K562 (cell line): ENCODE data around the gene CERS4. TPM values are rescaled to one million over a fixed set of nuclear protein-coding genes. Genes with fewer than 3 reads are reported as not detected.
A peak's percentile ranks its signal among the peaks of the same experiment; 100 is the strongest.

Source experiments
- ATAC-seq: fragments of 200-7000 bp; cut with Tn5 transposase; 3 replicates; pipeline ENCODE4 v1.9.1; 2020; ENCODE audit warnings: moderate library complexity
- BruUV-seq: library from RNA; stranded (reverse); fragments of 400-500 nt; replicated peaks from 2 replicates; lab custom pipeline; 2021; lab: Mats Ljungman, UMichigan
- CTCF ChIA-PET: fragments of 300-600 bp; formaldehyde crosslinking; extraction: SDS; loops from one replicate; lab custom pipeline; 2021; ENCODE audit warnings: low intra/inter-chr PET ratio; lab: Yijun Ruan, JAX
- POLR2A ChIA-PET: fragments of 300-600, 350-650 bp; sonication (Branson Sonifier 250); formaldehyde crosslinking; extraction: SDS; loops from one replicate; lab custom pipeline; 2021; ENCODE audit warnings: antibody characterized with exemption, inconsistent platforms; lab: Yijun Ruan, JAX
- DNase-seq, 4 experiments: peaks; one replicate each; pipeline versions ENCODE4 v3.0.0 to v3.0.0-alpha.2; 2011 to 2018; ENCODE audit warnings: low spot score in 3 of 4, mixed read lengths in 3 of 4; ENCODE audit errors: extremely low read depth in 1 of 4
- FAIRE-seq: peaks from 2 replicates; lab custom pipeline; 2011; peaks lifted over from hg19 to GRCh38; lab: Jason Lieb, UNC
- H2AFZ ChIP-seq: 2 replicates; pipeline ENCODE4 v1.6.0; 2011; ENCODE audit warnings: low read depth, low read length, control low read depth, inconsistent platforms
- H3K27ac ChIP-seq: fragments of 200-600 bp; 3 replicates; pipeline ENCODE4 v1.8.0; 2011; ENCODE audit warnings: low read depth, mild to moderate bottlenecking, control low read depth, inconsistent platforms, low read length, moderate library complexity, mixed read lengths; ENCODE audit errors: extremely low read depth
- H3K27me3 ChIP-seq, 2 experiments: fragments of 300-600 bp in 1 of 2; 2 replicates in 1 of 2; 3 replicates in 1 of 2; pipeline versions ENCODE4 v1.6.0 to v1.8.0; 2011; ENCODE audit warnings: inconsistent platforms in 2 of 2, low read length in 2 of 2, mild to moderate bottlenecking in 1 of 2, mixed read lengths in 1 of 2, moderate library complexity in 1 of 2; ENCODE audit not compliant: control insufficient read depth in 2 of 2, insufficient read depth in 2 of 2
- H3K36me3 ChIP-seq: fragments of 300-600 bp; 3 replicates; pipeline ENCODE4 v1.8.0; 2011; ENCODE audit warnings: mild to moderate bottlenecking, low read length, inconsistent platforms; ENCODE audit not compliant: control insufficient read depth, insufficient read depth
- H3K4me1 ChIP-seq, 2 experiments: fragments of 200-600 bp in 1 of 2; replicated peaks in 1 of 2; 2 replicates in 1 of 2; 3 replicates in 1 of 2; pipeline versions ENCODE4 v1.5.1 to v1.8.0; 2011; ENCODE audit warnings: inconsistent platforms in 2 of 2, low read length in 2 of 2, mild to moderate bottlenecking in 1 of 2, mixed read lengths in 1 of 2, moderate library complexity in 1 of 2; ENCODE audit not compliant: control insufficient read depth in 2 of 2, insufficient read depth in 2 of 2
- H3K4me2 ChIP-seq: 2 replicates; pipeline ENCODE4 v1.6.1; 2011; ENCODE audit warnings: low read length, control low read depth, inconsistent platforms, mixed read lengths; ENCODE audit not compliant: insufficient read depth
- H3K4me3 ChIP-seq: fragments of 200-600 bp; sonication (generic), shearing (Covaris generic); 2 replicates; pipeline ENCODE4 v1.5.1; 2016; ENCODE audit warnings: control low read depth, inconsistent platforms
- H3K79me2 ChIP-seq: fragments of 200-600 bp; 3 replicates; pipeline ENCODE4 v1.8.0; 2011; ENCODE audit warnings: low read length, inconsistent platforms; ENCODE audit not compliant: control insufficient read depth, insufficient read depth
- H3K9ac ChIP-seq, 2 experiments: 2 replicates each; pipeline versions ENCODE4 v1.6.0 to v1.6.1; 2011; ENCODE audit warnings: low read depth in 2 of 2, low read length in 2 of 2, control low read depth in 1 of 2, inconsistent platforms in 1 of 2, mild to moderate bottlenecking in 1 of 2, mixed read lengths in 1 of 2; ENCODE audit not compliant: insufficient read depth in 1 of 2
- H3K9me1 ChIP-seq: one replicate; pipeline ENCODE4 v1.6.0; 2011; ENCODE audit warnings: inconsistent platforms, mild to moderate bottlenecking, low read length, moderate library complexity; ENCODE audit not compliant: control insufficient read depth, insufficient read depth
- H3K9me3 ChIP-seq: replicated peaks from 2 replicates; pipeline ENCODE4 v1.5.1; 2011; ENCODE audit warnings: low read depth, low read length, inconsistent platforms; ENCODE audit not compliant: control insufficient read depth, insufficient read depth
- H4K20me1 ChIP-seq: replicated peaks from 2 replicates; pipeline ENCODE4 v1.6.1; 2011; ENCODE audit warnings: low read length, inconsistent platforms, mixed read lengths; ENCODE audit not compliant: control insufficient read depth, insufficient read depth
- ARID2 ChIP-seq: fragments of 450-650 bp; IDR thresholded peaks from 2 replicates; pipeline ENCODE4 v1.6.1; 2017; ENCODE audit warnings: antibody characterized with exemption, mild to moderate bottlenecking
- CSDE1 ChIP-seq, 2 experiments: fragments of 450-650 bp; IDR thresholded peaks; 2 replicates each; pipeline ENCODE4 v1.6.1; 2016; ENCODE audit warnings: mild to moderate bottlenecking in 1 of 2
- ESRRB ChIP-seq: fragments of 250-450 bp; sonication (Bioruptor Pico); IDR thresholded peaks from 2 replicates; pipeline ENCODE4 v1.5.0; 2020; ENCODE audit warnings: mild to moderate bottlenecking, moderate library complexity, borderline replicate concordance
- MTA3 ChIP-seq: fragments of 450-650 bp; formaldehyde crosslinking; IDR thresholded peaks from 2 replicates; pipeline ENCODE4 v1.6.1; 2017; ENCODE audit warnings: mild to moderate bottlenecking, borderline replicate concordance
- MYBL2 ChIP-seq, 2 experiments: fragments of 450-650 bp in 1 of 2; sonication (generic) in 1 of 2; formaldehyde crosslinking in 1 of 2; IDR thresholded peaks; 2 replicates each; pipeline versions ENCODE4 v1.6.1 to v1.8.1; 2017 to 2022; ENCODE audit warnings: borderline replicate concordance in 1 of 2, inconsistent platforms in 1 of 2, low read depth in 1 of 2, mild to moderate bottlenecking in 1 of 2, missing genetic modification reagents in 1 of 2, moderate library complexity in 1 of 2
- NEUROD1 ChIP-seq: fragments of 150-350 bp; IDR thresholded peaks from 2 replicates; pipeline ENCODE4 v1.6.1; 2014; ENCODE audit warnings: borderline replicate concordance, low read length, low read depth; ENCODE audit not compliant: partially characterized antibody
- NR4A1 ChIP-seq, 2 experiments: fragments of 250-450 bp in 1 of 2; fragments of 450-650 bp in 1 of 2; sonication (Bioruptor Pico) in 1 of 2; IDR thresholded peaks; 2 replicates each; pipeline versions ENCODE4 v1.4.0 to v1.6.1; 2016 to 2020; ENCODE audit warnings: mild to moderate bottlenecking in 2 of 2, missing compliant biosample characterization in 1 of 2, missing genetic modification characterization in 1 of 2, moderate library complexity in 1 of 2
- POLR2AphosphoS5 ChIP-seq: IDR thresholded peaks from 2 replicates; pipeline ENCODE4 v1.6.1; 2011; ENCODE audit warnings: mild to moderate bottlenecking, low read depth, low read length, moderate library complexity; ENCODE audit not compliant: control insufficient read depth, insufficient read depth
- POLR2G ChIP-seq: fragments of 200-400 bp; formaldehyde crosslinking; IDR thresholded peaks from 2 replicates; pipeline ENCODE4 v1.6.1; 2017; ENCODE audit warnings: low read depth, mild to moderate bottlenecking, antibody characterized with exemption, low read length, moderate library complexity
- ZKSCAN3 ChIP-seq: fragments of 250-450 bp; sonication (Bioruptor Pico); IDR thresholded peaks from 2 replicates; pipeline ENCODE4 v1.4.0; 2020
- ZNF507 ChIP-seq: conservative IDR thresholded peaks from 2 replicates; pipeline ENCODE4 v1.6.1; 2017; ENCODE audit warnings: missing genetic modification characterization, missing compliant biosample characterization
- WGBS: fragments of 100-300 bp; shearing (Covaris generic); methylation state at CpG from one replicate; pipeline ENCODE4 v1.1.6; 2016; ENCODE audit warnings: low coverage, mixed read lengths; ENCODE audit not compliant: insufficient coverage; ENCODE audit errors: missing lambda C conversion rate; 5-methylcytosine and 5-hydroxymethylcytosine counted together
- in situ Hi-C: fragments of 300-500 bp; cut with MboI; formaldehyde crosslinking; loops from 4 replicates; pipeline ENCODE4 v1.15.0; 2018; ENCODE audit warnings: inconsistent platforms, mixed read lengths
- intact Hi-C: fragments of 100-400 bp; cut with micrococcal nuclease; formaldehyde crosslinking; loops from 2 replicates; pipeline ENCODE4 v1.14.2; 2022
- polyA plus RNA-seq, 8 experiments: library from polyadenylated mRNA; depleted of rRNA in 4 of 8; stranded (reverse) in 5 of 8; unstranded in 3 of 8; fragments of >200 nt; fragmentation: Nextera tagmentation in 2 of 8; fragmentation: Illumina TruSeq in 1 of 8; extraction: Ambion mirVana in 2 of 8; extraction: Trizol in 1 of 8; gene quantifications; 2 replicates each; pipeline versions ENCODE4 v1.2.1 to v1.2.3, GENCODE V29; 2011 to 2014; ENCODE audit warnings: inconsistent platforms in 1 of 8, missing spikeins in 1 of 8
- total RNA-seq, 7 experiments: library from RNA; depleted of rRNA in 6 of 7; stranded (reverse); fragments of >200 nt in 6 of 7; fragmentation: Illumina TruSeq in 2 of 7; extraction: Trizol in 2 of 7; gene quantifications; 2 replicates each; pipeline versions ENCODE4 v1.2.1 to v1.2.3, GENCODE V29; 2011 to 2021; ENCODE audit warnings: low replicate concordance in 1 of 7
- TF ChIP-seq, protein P1 (sequence below), 2 experiments: fragments of 450-650 bp in 1 of 2; sonication (generic) in 1 of 2; formaldehyde crosslinking in 1 of 2; IDR thresholded peaks; 2 replicates each; pipeline versions ENCODE4 v1.7.1 to v1.9.0; 2016 to 2022; ENCODE audit warnings: inconsistent platforms in 1 of 2, mild to moderate bottlenecking in 1 of 2, missing genetic modification reagents in 1 of 2

Gene CERS4
- total and polyA plus RNA-seq, 9 of the 15 experiments (the other 6 are each of a cell fraction or from before 2014, with no cell fraction given), result 0.14 to 4.4 (median 2.9) TPM; not detected in 1

DNA sequence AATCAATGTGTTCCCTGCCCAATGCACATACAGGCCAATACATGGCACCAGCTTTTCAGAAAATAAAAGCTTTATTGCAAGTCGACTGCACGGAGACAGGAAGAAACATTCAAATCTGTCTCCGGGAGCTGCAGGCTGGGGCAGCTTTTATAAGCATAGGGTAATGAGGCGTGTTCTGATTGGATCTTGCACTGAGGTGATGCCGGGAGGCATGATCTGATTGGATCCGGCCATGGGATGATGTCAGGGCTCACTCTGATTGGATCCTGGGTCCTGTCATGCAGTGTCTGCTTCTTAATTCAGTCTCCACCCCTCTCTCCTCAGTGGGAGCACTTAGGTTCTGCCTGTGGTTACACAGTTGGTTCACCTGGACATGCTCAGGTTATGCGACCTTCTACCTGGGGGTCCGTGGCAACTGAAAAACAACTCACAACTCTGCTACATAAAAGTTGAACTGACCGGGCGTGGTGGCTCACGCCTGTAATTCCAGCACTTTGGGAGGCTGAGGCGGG is 48.0 kb upstream of the CERS4 start:
- in situ Hi-C loops (no loop called here), intact Hi-C loops (no loop called here)
- Histone ChIP-seq H3K9ac (peak overlapping the region in 1 of 2 experiments; percentile 35; a peak in 2 of 4 replicates), H3K79me2 (no peaks in the 10 kb centered on the region), H3K9me1 (no peaks in the 10 kb centered on the region), H3K4me1 (peaks cover 0 to 4% of the 10 kb centered on the region in 2 experiments; a peak in 2 of 5 replicates), H3K4me3 (no peak overlapping the region), H2AFZ (no peak overlapping the region), H4K20me1 (no peaks in the 10 kb centered on the region), H3K9me3 (no peaks in the 10 kb centered on the region), H3K27me3 (no peaks in the 10 kb centered on the region), H3K27ac (peak overlapping the region; percentile 46; the same call in 2 of the 3 replicates), H3K36me3 (no peaks in the 10 kb centered on the region), H3K4me2 (peak overlapping the region; percentile 24; the same call in 1 of the 2 replicates)
- POLR2A ChIA-PET, result interaction anchor here (0.6 to 1.6 kb wide), 4 partner anchors 9 to 163 kb away, joined by 3 to 8 read pairs (median 4); no protein-coding TSS in a partner anchor
- peak; percentile 91 for FAIRE-seq
- peak; percentile 68 to 81 (median 74) for DNase-seq
- peak; percentile 98 for ATAC-seq
- CTCF ChIA-PET, result no interaction called here
- 44% methylated on average over 12 of the region's 12 CpGs for WGBS
- BruUV-seq, result no TSS peak
- TF ChIP-seq CSDE1 (IDR thresholded peaks at IDR 0.05) (0 out of 4 replicates have a peak, but pooled peaks of 1 of the 2 experiments have one; percentile 6), ARID2 (no peak), ZNF507 (tag) (no peak), NEUROD1 (peak; percentile 80), POLR2G (0 out of 2 replicates have a peak, but pooled peaks have one; percentile 25), ZKSCAN3 (no peak), ESRRB (no peak), POLR2AphosphoS5 (peak; percentile 72; the same call in 1 of the 2 replicates), NR4A1 (CRISPR knock-in tag; IDR thresholded peaks at IDR 0.05) (no peak), NR4A1 (tag; IDR thresholded peaks at IDR 0.05) (peak; percentile 72; the same call in 1 of the 2 replicates), MYBL2 (IDR thresholded peaks at IDR 0.05; ENCODE audit: low read depth) (no peak), MYBL2 (CRISPR knock-in tag; IDR thresholded peaks at IDR 0.05; ENCODE audit: borderline replicate concordance) (no peak), MTA3 (peak; percentile 97)
- TF ChIP-seq, protein P1, sequence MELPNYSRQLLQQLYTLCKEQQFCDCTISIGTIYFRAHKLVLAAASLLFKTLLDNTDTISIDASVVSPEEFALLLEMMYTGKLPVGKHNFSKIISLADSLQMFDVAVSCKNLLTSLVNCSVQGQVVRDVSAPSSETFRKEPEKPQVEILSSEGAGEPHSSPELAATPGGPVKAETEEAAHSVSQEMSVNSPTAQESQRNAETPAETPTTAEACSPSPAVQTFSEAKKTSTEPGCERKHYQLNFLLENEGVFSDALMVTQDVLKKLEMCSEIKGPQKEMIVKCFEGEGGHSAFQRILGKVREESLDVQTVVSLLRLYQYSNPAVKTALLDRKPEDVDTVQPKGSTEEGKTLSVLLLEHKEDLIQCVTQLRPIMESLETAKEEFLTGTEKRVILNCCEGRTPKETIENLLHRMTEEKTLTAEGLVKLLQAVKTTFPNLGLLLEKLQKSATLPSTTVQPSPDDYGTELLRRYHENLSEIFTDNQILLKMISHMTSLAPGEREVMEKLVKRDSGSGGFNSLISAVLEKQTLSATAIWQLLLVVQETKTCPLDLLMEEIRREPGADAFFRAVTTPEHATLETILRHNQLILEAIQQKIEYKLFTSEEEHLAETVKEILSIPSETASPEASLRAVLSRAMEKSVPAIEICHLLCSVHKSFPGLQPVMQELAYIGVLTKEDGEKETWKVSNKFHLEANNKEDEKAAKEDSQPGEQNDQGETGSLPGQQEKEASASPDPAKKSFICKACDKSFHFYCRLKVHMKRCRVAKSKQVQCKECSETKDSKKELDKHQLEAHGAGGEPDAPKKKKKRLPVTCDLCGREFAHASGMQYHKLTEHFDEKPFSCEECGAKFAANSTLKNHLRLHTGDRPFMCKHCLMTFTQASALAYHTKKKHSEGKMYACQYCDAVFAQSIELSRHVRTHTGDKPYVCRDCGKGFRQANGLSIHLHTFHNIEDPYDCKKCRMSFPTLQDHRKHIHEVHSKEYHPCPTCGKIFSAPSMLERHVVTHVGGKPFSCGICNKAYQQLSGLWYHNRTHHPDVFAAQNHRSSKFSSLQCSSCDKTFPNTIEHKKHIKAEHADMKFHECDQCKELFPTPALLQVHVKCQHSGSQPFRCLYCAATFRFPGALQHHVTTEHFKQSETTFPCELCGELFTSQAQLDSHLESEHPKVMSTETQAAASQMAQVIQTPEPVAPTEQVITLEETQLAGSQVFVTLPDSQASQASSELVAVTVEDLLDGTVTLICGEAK (IDR thresholded peaks at IDR 0.05), result peak; percentile 86
- TF ChIP-seq, protein P1 (CRISPR knock-in tag; IDR thresholded peaks at IDR 0.05), result no peak
